Karpas-422 (cell line): ENCODE results near the gene C17orf67. TPM values are rescaled to one million over a fixed set of nuclear protein-coding genes. Genes with fewer than 3 reads are reported as not detected.

Source experiments
- DNase-seq: peaks from one replicate; pipeline ENCODE4 v3.0.0-alpha.2; 2015
- H2AFZ ChIP-seq: fragments of 200-600 bp; sonication (generic); 2 replicates; pipeline ENCODE4 v1.6.1; 2014; ENCODE audit warnings: antibody characterized with exemption, low read length, mixed read lengths
- H3K27ac ChIP-seq: fragments of 200-600 bp; sonication (generic); 2 replicates; pipeline ENCODE4 v1.5.1; 2014; ENCODE audit warnings: mild to moderate bottlenecking, low read length, moderate library complexity
- H3K27me3 ChIP-seq: fragments of 200-600 bp; sonication (generic); 2 replicates; pipeline ENCODE4 v1.6.1; 2014; ENCODE audit warnings: low read length, mixed read lengths
- H3K36me3 ChIP-seq: fragments of 200-600 bp; sonication (generic); 2 replicates; pipeline ENCODE4 v1.6.1; 2014; ENCODE audit warnings: low read length, mixed read lengths; ENCODE audit not compliant: insufficient read depth
- H3K4me1 ChIP-seq: fragments of 200-600 bp; sonication (generic); 2 replicates; pipeline ENCODE4 v1.6.1; 2014; ENCODE audit warnings: mild to moderate bottlenecking, low read length, mixed read lengths
- H3K4me2 ChIP-seq: fragments of 200-600 bp; sonication (generic); 2 replicates; pipeline ENCODE4 v1.6.1; 2014; ENCODE audit warnings: low read length, low read depth, mild to moderate bottlenecking; ENCODE audit not compliant: poor library complexity, severe bottlenecking
- H3K4me3 ChIP-seq: fragments of 200-600 bp; sonication (generic); 2 replicates; pipeline ENCODE4 v1.5.1; 2014; ENCODE audit warnings: mild to moderate bottlenecking, antibody characterized with exemption, low read length, mixed read lengths
- H3K79me2 ChIP-seq: fragments of 200-600 bp; sonication (generic); 2 replicates; pipeline ENCODE4 v1.6.1; 2014; ENCODE audit warnings: mild to moderate bottlenecking, low read length, mixed read lengths
- H3K9ac ChIP-seq: fragments of 200-600 bp; sonication (generic); 2 replicates; pipeline ENCODE4 v1.6.0; 2014; ENCODE audit warnings: low read length
- H3K9me2 ChIP-seq: fragments of 200-600 bp; sonication (generic), shearing (Covaris generic); replicated peaks from 2 replicates; pipeline ENCODE4 v1.6.0; 2014; ENCODE audit warnings: mild to moderate bottlenecking, low read length, moderate library complexity; ENCODE audit not compliant: insufficient read depth
- H3K9me3 ChIP-seq: fragments of 300-700, 200-600 bp; sonication (generic); 2 replicates; pipeline ENCODE4 v1.6.1; 2014; ENCODE audit warnings: low read length, mixed read lengths
- H4K20me1 ChIP-seq: fragments of 200-600 bp; sonication (generic); 2 replicates; pipeline ENCODE4 v1.6.1; 2014; ENCODE audit warnings: mild to moderate bottlenecking, antibody characterized with exemption, low read length, low read depth; ENCODE audit not compliant: insufficient read depth
- total RNA-seq: library from RNA; depleted of rRNA; stranded (reverse); fragments of >200 nt; shearing (Covaris generic); gene quantifications from 2 replicates; pipeline ENCODE4 v1.2.3, GENCODE V29; 2014; ENCODE audit warnings: low replicate concordance

C17orf67 gene
- total RNA-seq, 1 experiment from 2014 or later, result not detected

GRCh38 chr17:56820207-56820606, 13.5 kb downstream of the C17orf67 start:
- Histone ChIP-seq H3K27me3 (no peaks in the 10 kb centered on the region), H3K9me3 (no peaks in the 10 kb centered on the region), H3K9ac (no peak overlapping the region), H3K27ac (no peak overlapping the region), H3K36me3 (no peaks in the 10 kb centered on the region), H3K4me1 (peaks cover 24% of the 10 kb centered on the region), H3K4me3 (no peak overlapping the region), H3K4me2 (no peak overlapping the region), H4K20me1 (no peaks in the 10 kb centered on the region), H3K79me2 (no peaks in the 10 kb centered on the region), H3K9me2 (no peaks in the 10 kb centered on the region), H2AFZ (no peak overlapping the region)
- DNase-seq, result no peak

GRCh38 chr17:56819431-56820145, 14.1 kb downstream of the C17orf67 start:
- Histone ChIP-seq H4K20me1 (no peaks in the 10 kb centered on the region), H3K4me3 (no peak overlapping the region), H3K9me2 (no peaks in the 10 kb centered on the region), H3K9ac (no peak overlapping the region), H3K9me3 (no peaks in the 10 kb centered on the region), H2AFZ (peak overlapping the region; percentile 42; the same call in 1 of the 2 replicates), H3K27me3 (no peaks in the 10 kb centered on the region), H3K36me3 (no peaks in the 10 kb centered on the region), H3K4me1 (peaks cover 24% of the 10 kb centered on the region), H3K4me2 (no peak overlapping the region), H3K27ac (no peak overlapping the region), H3K79me2 (no peaks in the 10 kb centered on the region)
- peak; percentile 90 for DNase-seq

- H3K27ac ChIP-seq, result no peak overlapping the region
- no peak overlapping the region for H3K4me2 ChIP-seq
- H3K27me3 ChIP-seq, result no peaks in the 10 kb centered on the region
- H4K20me1 ChIP-seq, result no peaks in the 10 kb centered on the region
- H2AFZ ChIP-seq, result no peak overlapping the region
- no peak overlapping the region for H3K4me3 ChIP-seq
- no peak for DNase-seq
- H3K9me3 ChIP-seq, result no peaks in the 10 kb centered on the region
- no peak overlapping the region for H3K9ac ChIP-seq
- no peaks in the 10 kb centered on the region for H3K36me3 ChIP-seq
- no peaks in the 10 kb centered on the region for H3K9me2 ChIP-seq
- H3K79me2 ChIP-seq, result no peaks in the 10 kb centered on the region
- H3K4me1 ChIP-seq, result peaks cover 24% of the 10 kb centered on the region
These were observed 14.7 kb downstream of the C17orf67 start for GRCh38 chr17:56819030-56819429.

- no peak overlapping the region for H3K4me3 ChIP-seq
- DNase-seq, result no peak
- H3K9me2 ChIP-seq, result no peaks in the 10 kb centered on the region
- no peak overlapping the region for H3K27ac ChIP-seq
- H3K79me2 ChIP-seq, result no peaks in the 10 kb centered on the region
- no peaks in the 10 kb centered on the region for H3K27me3 ChIP-seq
- no peak overlapping the region for H2AFZ ChIP-seq
- H3K36me3 ChIP-seq, result no peaks in the 10 kb centered on the region
- H3K4me1 ChIP-seq, result peaks cover 16% of the 10 kb centered on the region
- H3K4me2 ChIP-seq, result no peak overlapping the region
- H3K9me3 ChIP-seq, result no peaks in the 10 kb centered on the region
- no peak overlapping the region for H3K9ac ChIP-seq
- no peaks in the 10 kb centered on the region for H4K20me1 ChIP-seq
These were observed 16.7 kb downstream of the C17orf67 start for GRCh38 chr17:56817066-56817465.

GRCh38 chr17:56815711-56816110, 18.0 kb downstream of the C17orf67 start:
- Histone ChIP-seq H3K27me3 (peaks cover 3% of the 10 kb centered on the region; the same call in 1 of the 2 replicates), H3K4me2 (no peak overlapping the region), H3K9ac (no peak overlapping the region), H3K4me3 (no peak overlapping the region), H3K9me2 (no peaks in the 10 kb centered on the region), H3K79me2 (no peaks in the 10 kb centered on the region), H4K20me1 (no peaks in the 10 kb centered on the region), H3K4me1 (0 out of 2 replicates have a peak, but pooled peaks cover 6% of the 10 kb centered on the region), H3K9me3 (no peaks in the 10 kb centered on the region), H3K27ac (no peak overlapping the region), H2AFZ (no peak overlapping the region), H3K36me3 (no peaks in the 10 kb centered on the region)
- DNase-seq, result no peak

DNA sequence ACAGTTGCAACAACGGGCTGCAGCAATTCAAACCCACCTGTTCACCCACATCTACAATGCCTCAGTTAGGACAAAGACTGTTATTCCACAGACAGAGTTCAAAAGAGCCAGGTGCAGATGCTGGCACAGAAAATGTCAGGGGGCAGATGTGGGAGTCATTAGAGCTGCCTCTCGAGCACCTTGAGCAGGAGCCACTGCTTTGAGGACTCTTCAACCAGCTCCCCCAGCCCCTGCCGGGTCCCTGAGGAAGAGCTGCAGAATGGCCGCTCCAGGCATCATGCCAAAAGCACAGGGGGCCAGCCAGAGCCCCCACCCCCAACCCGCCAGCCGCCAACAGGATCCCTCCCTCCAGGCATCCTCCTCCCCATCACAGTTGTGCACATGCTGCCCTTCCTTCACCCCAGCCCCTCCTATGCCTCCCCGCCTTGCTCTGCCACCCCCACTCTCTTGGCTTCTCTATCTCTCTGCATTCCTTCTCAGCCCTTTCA, 20.8 kb downstream of the C17orf67 start:
- no peak overlapping the region for H3K4me2 ChIP-seq
- H3K9me3 ChIP-seq, result no peaks in the 10 kb centered on the region
- no peaks in the 10 kb centered on the region for H3K36me3 ChIP-seq
- H3K79me2 ChIP-seq, result no peaks in the 10 kb centered on the region
- no peak for DNase-seq
- no peak overlapping the region for H2AFZ ChIP-seq
- H3K27ac ChIP-seq, result no peak overlapping the region
- H3K4me3 ChIP-seq, result no peak overlapping the region
- no peaks in the 10 kb centered on the region for H4K20me1 ChIP-seq
- no peaks in the 10 kb centered on the region for H3K4me1 ChIP-seq
- no peaks in the 10 kb centered on the region for H3K9me2 ChIP-seq
- no peak overlapping the region for H3K9ac ChIP-seq
- H3K27me3 ChIP-seq, result peaks cover 3% of the 10 kb centered on the region; the same call in 1 of the 2 replicates

- no peaks in the 10 kb centered on the region for H3K4me1 ChIP-seq
- H3K27ac ChIP-seq, result no peak overlapping the region
- H4K20me1 ChIP-seq, result no peaks in the 10 kb centered on the region
- no peaks in the 10 kb centered on the region for H3K9me3 ChIP-seq
- no peak overlapping the region for H3K4me2 ChIP-seq
- no peaks in the 10 kb centered on the region for H3K36me3 ChIP-seq
- H3K4me3 ChIP-seq, result no peak overlapping the region
- H3K79me2 ChIP-seq, result no peaks in the 10 kb centered on the region
- no peak overlapping the region for H3K9ac ChIP-seq
- DNase-seq, result no peak
- H2AFZ ChIP-seq, result no peak overlapping the region
- no peaks in the 10 kb centered on the region for H3K9me2 ChIP-seq
- peaks cover 3% of the 10 kb centered on the region; the same call in 1 of the 2 replicates for H3K27me3 ChIP-seq
These were observed 22.6 kb downstream of the C17orf67 start for GRCh38 chr17:56810891-56811775.

DNA sequence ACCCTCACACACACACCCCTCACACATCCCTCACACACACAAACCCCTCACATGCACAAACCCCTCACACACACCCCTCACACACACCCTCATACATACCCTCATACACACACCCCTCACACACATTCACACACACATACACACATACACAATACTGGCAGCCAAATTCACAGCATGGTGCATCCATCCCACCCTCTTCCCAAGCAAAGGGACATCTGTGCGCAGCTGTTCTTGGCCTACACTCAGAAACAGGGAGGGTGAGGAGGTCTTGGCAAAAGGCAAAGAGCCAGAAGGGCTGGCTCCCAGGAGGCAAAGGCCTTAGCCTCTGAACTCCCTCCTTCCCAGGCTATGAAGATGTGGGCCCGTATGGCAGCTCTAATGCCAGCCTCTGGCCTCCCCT, 23.4 kb downstream of the C17orf67 start:
- H3K4me3 ChIP-seq, result no peak overlapping the region
- no peak overlapping the region for H3K27ac ChIP-seq
- no peak overlapping the region for H2AFZ ChIP-seq
- no peaks in the 10 kb centered on the region for H3K9me2 ChIP-seq
- no peaks in the 10 kb centered on the region for H3K9me3 ChIP-seq
- H3K4me1 ChIP-seq, result no peaks in the 10 kb centered on the region
- no peak overlapping the region for H3K4me2 ChIP-seq
- no peak for DNase-seq
- peaks cover 3% of the 10 kb centered on the region; the same call in 1 of the 2 replicates for H3K27me3 ChIP-seq
- H3K36me3 ChIP-seq, result no peaks in the 10 kb centered on the region
- no peaks in the 10 kb centered on the region for H3K79me2 ChIP-seq
- no peaks in the 10 kb centered on the region for H4K20me1 ChIP-seq
- no peak overlapping the region for H3K9ac ChIP-seq
